HG03280 (cell line): Measurements from ENCODE around the gene FOXO3.

Source experiments
- ATAC-seq: cut with Tn5 transposase; IDR thresholded peaks from one replicate; pipeline ENCODE4 v1.9.1; 2021; ENCODE audit warnings: mild to moderate bottlenecking, moderate library complexity; ENCODE audit not compliant: unreplicated experiment

FOXO3 gene

DNA sequence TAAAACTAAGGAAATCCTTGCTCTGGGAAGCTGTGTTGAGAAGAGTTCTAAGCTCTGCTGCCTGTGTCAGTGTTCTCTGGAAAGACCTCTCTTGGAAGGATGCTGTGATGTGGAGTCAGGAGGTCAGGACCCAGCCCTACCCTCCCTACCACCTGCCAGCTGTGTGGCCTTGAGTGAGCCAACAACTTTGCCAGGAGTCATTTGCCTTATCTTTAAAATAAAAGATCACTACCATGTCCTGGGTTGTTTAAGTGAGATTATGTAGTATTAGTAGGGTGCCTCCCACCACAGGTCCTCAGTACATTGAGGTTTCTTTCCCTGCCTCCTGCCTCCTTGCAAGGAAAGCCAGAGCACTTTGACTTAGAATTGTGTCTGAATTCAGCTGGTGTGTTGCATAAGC is 64.9 kb downstream of the FOXO3 start:
- ATAC-seq, result no peak

GRCh38 chr6:108626777-108627176 is 66.1 kb downstream of the FOXO3 start:
- ATAC-seq, result no peak

- no peak for ATAC-seq
These were observed 67.2 kb downstream of the FOXO3 start for GRCh38 chr6:108627692-108628550.

- peak; percentile 39 for ATAC-seq
These were observed 69.5 kb downstream of the FOXO3 start for GRCh38 chr6:108630050-108630714.

- no peak for ATAC-seq
These were observed 71.7 kb downstream of the FOXO3 start for GRCh38 chr6:108632441-108632840.

DNA sequence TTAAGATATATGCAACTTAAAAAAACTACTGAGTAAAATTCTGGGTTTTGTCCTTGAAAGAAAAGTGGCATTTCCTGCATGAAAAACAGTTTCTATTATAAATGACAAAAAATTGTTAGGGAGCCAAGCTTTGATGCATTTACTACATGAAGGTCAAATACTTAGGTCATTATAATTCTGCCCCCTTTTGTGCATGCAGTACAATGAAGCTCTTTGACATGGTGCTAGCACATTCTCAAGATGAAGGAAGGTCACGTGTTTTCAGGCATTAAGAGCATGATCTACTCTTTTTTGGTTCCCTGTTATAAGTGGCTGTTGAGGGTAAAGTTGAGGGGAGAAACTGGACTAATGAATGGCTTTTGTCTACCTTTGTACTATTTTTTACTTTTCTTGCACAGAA is 72.7 kb downstream of the FOXO3 start:
- no peak for ATAC-seq

- ATAC-seq, result no peak
These were observed 74.9 kb downstream of the FOXO3 start for GRCh38 chr6:108635505-108636226.

GRCh38 chr6:108637963-108638362 is 77.2 kb downstream of the FOXO3 start:
- no peak for ATAC-seq

GRCh38 chr6:108638993-108639392 is 78.3 kb downstream of the FOXO3 start:
- no peak for ATAC-seq

DNA sequence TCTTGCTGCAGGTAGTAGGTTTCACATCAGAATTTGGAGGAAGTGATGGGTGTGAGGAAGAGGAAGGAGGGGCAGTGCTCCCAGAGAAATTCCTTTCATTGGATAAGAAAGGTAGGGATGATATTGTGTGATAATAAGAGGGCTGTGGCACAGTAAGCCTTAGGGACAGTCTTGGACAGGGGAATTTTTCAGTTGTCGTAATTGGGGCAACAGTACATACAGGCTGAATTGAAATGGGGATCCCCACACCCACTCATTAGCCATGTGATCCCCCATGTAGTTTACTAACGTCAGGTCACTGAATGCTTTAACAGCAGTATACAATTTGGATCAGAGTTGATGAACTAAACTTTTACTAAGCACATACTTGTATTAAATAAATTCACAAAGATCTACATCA is 79.4 kb downstream of the FOXO3 start:
- no peak for ATAC-seq

- ATAC-seq, result no peak
These were observed 82.5 kb downstream of the FOXO3 start for GRCh38 chr6:108643184-108643583.

GRCh38 chr6:108644252-108644651 is 83.5 kb downstream of the FOXO3 start:
- no peak for ATAC-seq

DNA sequence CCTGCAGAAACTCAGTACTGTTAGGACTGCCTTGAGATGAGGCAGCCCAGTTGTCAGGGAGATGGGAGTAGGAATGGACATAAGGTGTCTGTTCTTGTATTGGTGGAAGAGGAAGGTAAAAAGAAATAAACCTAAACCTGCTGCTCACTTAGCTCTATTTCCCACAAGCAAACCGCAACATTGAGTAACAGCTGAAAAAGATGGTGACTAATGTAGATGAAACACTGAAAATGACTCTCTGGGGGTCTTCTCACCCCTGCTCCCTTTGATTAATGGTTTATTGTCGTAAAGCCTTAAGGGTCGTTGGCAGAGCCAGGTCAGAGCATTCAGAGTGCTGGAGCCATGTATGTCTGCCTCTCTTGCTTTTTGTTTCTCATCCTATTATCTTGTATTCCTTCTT is 87.5 kb downstream of the FOXO3 start:
- ATAC-seq, result no peak

- no peak for ATAC-seq
These were observed 89.6 kb downstream of the FOXO3 start for GRCh38 chr6:108650325-108650724.

- no peak for ATAC-seq
These were observed 90.1 kb downstream of the FOXO3 start for GRCh38 chr6:108650781-108651180.

DNA sequence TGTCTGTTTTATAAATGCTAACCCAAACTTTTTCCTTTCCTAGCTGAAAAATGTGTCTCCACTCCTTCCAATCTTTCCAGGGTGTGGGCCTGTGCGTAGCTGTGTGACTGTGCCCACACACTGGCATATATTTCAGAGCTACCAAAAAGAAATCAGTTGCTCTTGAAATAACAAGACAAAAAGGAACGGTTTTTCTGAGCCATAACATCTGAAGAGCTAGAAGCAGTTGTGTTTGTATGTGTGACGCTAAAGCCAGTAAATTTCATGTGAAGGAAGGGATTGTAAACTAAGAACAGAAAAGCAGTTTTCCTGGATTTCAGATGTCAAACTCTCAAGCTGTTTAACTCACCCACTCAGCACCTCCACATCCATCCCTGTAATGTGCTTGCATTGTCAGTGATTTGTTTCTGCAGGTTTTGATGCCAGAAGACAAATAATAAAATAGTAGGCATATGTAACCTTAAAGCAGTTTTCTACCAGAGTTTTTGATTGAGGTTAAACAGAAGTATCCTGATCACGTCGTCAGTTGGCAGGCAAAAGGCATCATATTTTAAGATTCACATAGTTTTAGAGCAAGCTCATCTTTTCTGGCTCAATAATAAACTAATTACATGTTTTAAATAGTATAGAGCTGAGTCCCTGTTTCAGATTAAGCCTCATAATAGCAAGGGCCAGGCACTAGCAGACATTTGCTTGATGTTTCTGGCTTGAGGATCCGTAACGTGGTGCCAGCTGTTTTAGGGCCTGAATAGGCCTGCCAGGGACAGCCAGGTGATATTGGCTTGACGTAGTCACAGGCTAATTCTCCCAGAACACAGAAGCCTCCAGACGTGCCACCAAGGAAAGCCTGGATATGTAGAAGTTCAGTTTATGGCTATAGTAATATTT is 90.9 kb downstream of the FOXO3 start:
- ATAC-seq, result no peak

DNA sequence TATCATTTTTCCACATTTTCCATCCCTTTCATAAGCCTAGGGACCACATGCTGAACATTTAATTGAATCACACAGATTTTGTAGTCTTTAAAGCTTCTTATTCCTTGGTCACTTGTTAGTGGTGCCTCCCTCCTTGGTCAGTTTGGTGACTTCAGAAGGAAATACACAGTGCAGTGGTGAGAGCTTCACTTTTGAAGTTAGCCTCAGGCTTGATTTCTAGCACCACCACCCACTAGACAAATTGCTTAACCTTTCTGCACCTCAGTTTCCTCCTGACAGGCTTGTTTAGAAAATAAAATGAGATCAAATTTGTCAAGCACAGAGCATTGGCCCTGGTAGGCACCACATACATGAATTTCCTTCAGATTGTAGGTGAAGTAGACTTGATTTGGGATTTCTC is 91.7 kb downstream of the FOXO3 start:
- ATAC-seq, result no peak

GRCh38 chr6:108653949-108654348 is 93.2 kb downstream of the FOXO3 start:
- ATAC-seq, result no peak

DNA sequence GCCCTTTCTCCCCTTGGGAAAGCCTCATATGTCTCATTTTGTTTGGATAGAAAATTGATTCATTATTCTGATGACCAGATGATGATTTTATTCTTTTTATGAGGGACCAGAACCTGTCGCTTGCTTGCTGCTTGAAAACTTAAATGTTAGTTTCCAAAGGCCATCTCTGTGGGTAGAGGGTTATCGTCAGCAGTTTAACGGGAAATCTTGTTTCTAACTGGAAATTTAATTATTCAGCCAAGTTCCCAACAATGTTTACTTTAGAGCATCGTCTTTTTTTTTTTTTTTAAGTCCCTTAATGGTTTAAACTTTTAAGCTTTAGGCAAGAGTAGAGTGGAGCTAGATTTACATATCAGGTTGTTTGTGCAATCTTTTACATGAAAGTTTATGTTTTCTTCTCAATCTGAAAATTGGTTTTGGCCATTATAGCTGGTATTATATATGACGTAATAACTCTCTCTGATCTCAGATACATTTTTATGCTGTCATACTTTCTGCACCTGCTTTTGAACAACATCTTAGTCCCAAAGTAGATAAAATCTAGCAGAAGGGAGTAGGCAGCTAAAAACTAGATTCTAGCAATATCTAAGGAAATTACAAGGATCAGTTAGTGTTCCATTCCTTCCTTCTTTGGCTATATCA is 93.9 kb downstream of the FOXO3 start:
- no peak for ATAC-seq
